GM19023 (cell line): ENCODE measurements around the gene ZDHHC7.

ENCODE experiments used
- ATAC-seq: cut with Tn5 transposase; IDR thresholded peaks from one replicate; pipeline ENCODE4 v1.9.1; 2021; ENCODE audit warnings: mild to moderate bottlenecking, moderate library complexity; ENCODE audit not compliant: unreplicated experiment

The ZDHHC7 gene

GRCh38 chr16:84925092-84925772 is 86.1 kb downstream of the ZDHHC7 start:
- no peak for ATAC-seq

GRCh38 chr16:84924331-84925091 is 86.8 kb downstream of the ZDHHC7 start:
- ATAC-seq: no peak
